KOPT-K1 (cell line): ENCODE measurements around the gene CNTN5.

Source experiments
- H3K27ac ChIP-seq: fragments of 200-600 bp; sonication (generic); 2 replicates; pipeline ENCODE4 v1.5.1; 2016; ENCODE audit warnings: antibody characterized with exemption, mild to moderate bottlenecking, low read depth, low read length; ENCODE audit not compliant: poor library complexity, severe bottlenecking
- H3K36me3 ChIP-seq: fragments of 200-600 bp; sonication (generic); 2 replicates; pipeline ENCODE4 v1.5.1; 2017; ENCODE audit warnings: antibody characterized with exemption, mild to moderate bottlenecking, low read length, moderate library complexity; ENCODE audit not compliant: insufficient read depth
- H3K9me3 ChIP-seq: fragments of 200-600 bp; sonication (generic); 2 replicates; pipeline ENCODE4 v1.5.1; 2017; ENCODE audit warnings: antibody characterized with exemption, low read length, mild to moderate bottlenecking; ENCODE audit not compliant: insufficient read depth, poor library complexity, severe bottlenecking

The CNTN5 gene

GRCh38 chr11:99682646-99683045 is 661.9 kb downstream of the CNTN5 start:
- no peaks in the 10 kb centered on the region for H3K36me3 ChIP-seq
- no peak overlapping the region for H3K27ac ChIP-seq
- no peaks in the 10 kb centered on the region for H3K9me3 ChIP-seq

DNA sequence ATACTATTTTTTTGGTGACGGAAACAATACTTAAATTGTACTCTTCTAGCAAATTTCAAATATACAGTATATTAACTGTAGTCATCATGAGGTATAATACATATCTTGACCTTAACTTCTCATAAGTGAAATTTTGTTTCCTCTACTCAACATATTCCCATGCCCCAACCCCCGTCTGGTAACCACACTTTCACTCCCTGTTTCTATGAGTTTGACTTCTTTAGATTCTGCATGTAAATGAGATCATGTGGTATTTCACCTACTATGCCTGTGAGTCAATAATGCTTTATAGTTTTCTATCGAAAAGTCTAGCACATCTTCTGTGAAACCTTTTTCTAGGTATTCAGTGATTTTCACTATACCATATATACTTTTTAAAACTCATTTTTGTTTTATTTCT is 663.2 kb downstream of the CNTN5 start:
- Histone ChIP-seq H3K9me3 (no peaks in the 10 kb centered on the region), H3K36me3 (no peaks in the 10 kb centered on the region), H3K27ac (no peak overlapping the region)

- Histone ChIP-seq H3K9me3 (no peaks in the 10 kb centered on the region), H3K27ac (no peak overlapping the region), H3K36me3 (no peaks in the 10 kb centered on the region)
Measured at GRCh38 chr11:99686838-99687237, 666.1 kb downstream of the CNTN5 start.

- Histone ChIP-seq H3K36me3 (no peaks in the 10 kb centered on the region), H3K27ac (no peak overlapping the region), H3K9me3 (no peaks in the 10 kb centered on the region)
Measured at GRCh38 chr11:99687320-99687719, 666.6 kb downstream of the CNTN5 start.

- H3K36me3 ChIP-seq = no peaks in the 10 kb centered on the region
- H3K9me3 ChIP-seq = no peaks in the 10 kb centered on the region
- H3K27ac ChIP-seq = no peak overlapping the region
Measured at GRCh38 chr11:99693941-99694492, 673.3 kb downstream of the CNTN5 start.

- Histone ChIP-seq H3K27ac (no peak overlapping the region), H3K9me3 (no peaks in the 10 kb centered on the region), H3K36me3 (no peaks in the 10 kb centered on the region)
Measured at GRCh38 chr11:99695106-99695505, 674.4 kb downstream of the CNTN5 start.

GRCh38 chr11:99706848-99707247 is 686.1 kb downstream of the CNTN5 start:
- Histone ChIP-seq H3K36me3 (no peaks in the 10 kb centered on the region), H3K9me3 (no peaks in the 10 kb centered on the region), H3K27ac (no peak overlapping the region)

DNA sequence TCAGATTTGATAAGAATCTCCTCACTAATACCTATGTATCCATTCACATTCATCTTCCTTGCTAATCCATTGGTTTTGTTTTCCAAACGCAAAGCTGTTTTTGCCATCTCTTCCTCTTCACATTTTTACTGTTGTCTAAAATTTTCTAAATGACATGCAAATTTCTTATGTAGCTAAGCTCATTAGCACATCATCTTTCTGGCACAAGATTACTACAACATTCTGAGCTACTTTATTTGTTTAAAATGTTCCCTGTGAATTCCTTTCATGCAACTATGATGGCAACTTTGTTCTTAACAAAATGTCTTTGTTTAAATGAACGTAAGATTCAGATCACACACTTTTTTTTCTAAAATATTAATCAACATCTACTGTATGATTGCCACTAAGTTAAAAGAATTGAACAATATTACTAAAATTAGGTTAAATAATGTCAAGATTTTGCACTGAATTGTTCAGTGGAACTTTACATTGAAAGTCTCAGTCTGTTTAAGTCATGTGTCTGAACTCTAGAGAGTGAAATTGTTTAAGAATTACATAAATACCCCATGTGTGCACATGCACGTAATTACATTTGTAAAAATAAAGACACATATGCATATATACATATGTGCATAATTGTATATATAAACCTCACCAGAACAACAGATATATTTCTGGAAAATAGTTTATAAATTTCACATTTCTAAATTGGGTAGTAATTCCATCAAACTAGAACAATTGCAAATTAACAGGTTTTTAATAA is 688.4 kb downstream of the CNTN5 start:
- Histone ChIP-seq H3K9me3 (no peaks in the 10 kb centered on the region), H3K27ac (no peak overlapping the region), H3K36me3 (no peaks in the 10 kb centered on the region)

- no peaks in the 10 kb centered on the region for H3K9me3 ChIP-seq
- H3K27ac ChIP-seq = no peak overlapping the region
- no peaks in the 10 kb centered on the region for H3K36me3 ChIP-seq
Measured at GRCh38 chr11:99716302-99716701, 695.6 kb downstream of the CNTN5 start.

- H3K27ac ChIP-seq = no peak overlapping the region
- no peaks in the 10 kb centered on the region for H3K9me3 ChIP-seq
- no peaks in the 10 kb centered on the region for H3K36me3 ChIP-seq
Measured at GRCh38 chr11:99718291-99718690, 697.5 kb downstream of the CNTN5 start.

- no peaks in the 10 kb centered on the region for H3K9me3 ChIP-seq
- no peak overlapping the region for H3K27ac ChIP-seq
- H3K36me3 ChIP-seq = no peaks in the 10 kb centered on the region
Measured at GRCh38 chr11:99739464-99740089, 718.8 kb downstream of the CNTN5 start.

DNA sequence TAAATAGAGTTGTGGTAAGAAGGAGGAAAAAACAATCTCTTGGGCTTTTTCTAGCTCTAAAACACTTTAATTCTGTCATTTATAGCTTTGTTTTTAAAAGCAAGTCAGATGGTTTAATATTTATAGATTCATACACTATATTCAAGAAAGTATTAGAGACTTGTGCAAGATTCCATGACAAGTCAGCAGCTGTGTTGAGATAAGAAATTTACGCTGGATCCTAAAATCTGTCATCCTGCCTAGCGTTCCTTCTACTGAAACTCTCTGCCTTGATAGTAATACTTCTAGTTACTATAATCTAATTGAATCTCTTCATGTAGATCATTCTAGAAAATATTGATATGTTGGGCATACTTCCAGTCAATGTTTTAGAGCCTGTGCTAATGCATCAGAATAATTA is 721.8 kb downstream of the CNTN5 start:
- H3K27ac ChIP-seq = no peak overlapping the region
- H3K36me3 ChIP-seq = no peaks in the 10 kb centered on the region
- H3K9me3 ChIP-seq = no peaks in the 10 kb centered on the region

GRCh38 chr11:99759787-99760186 is 739.0 kb downstream of the CNTN5 start:
- Histone ChIP-seq H3K36me3 (no peaks in the 10 kb centered on the region), H3K27ac (no peak overlapping the region), H3K9me3 (no peaks in the 10 kb centered on the region)

- no peaks in the 10 kb centered on the region for H3K36me3 ChIP-seq
- no peak overlapping the region for H3K27ac ChIP-seq
- no peaks in the 10 kb centered on the region for H3K9me3 ChIP-seq
Measured at GRCh38 chr11:99766811-99767210, 746.1 kb downstream of the CNTN5 start.

- Histone ChIP-seq H3K27ac (no peak overlapping the region), H3K9me3 (no peaks in the 10 kb centered on the region), H3K36me3 (no peaks in the 10 kb centered on the region)
Measured at GRCh38 chr11:99773646-99774045, 752.9 kb downstream of the CNTN5 start.

GRCh38 chr11:99781074-99781473 is 760.3 kb downstream of the CNTN5 start:
- no peak overlapping the region for H3K27ac ChIP-seq
- no peaks in the 10 kb centered on the region for H3K9me3 ChIP-seq
- H3K36me3 ChIP-seq = no peaks in the 10 kb centered on the region
